Skeletal muscle tissue (tissue), 4 donors: ENCODE data around the gene TMEM163. TPM values are rescaled to one million over a fixed set of nuclear protein-coding genes. Genes with fewer than 3 reads are reported as not detected.

Experiments used
- H3K27ac ChIP-seq: one replicate; pipeline ENCODE4 v1.7.0; 2013; ENCODE audit warnings: mild to moderate bottlenecking, low read depth, low read length, inconsistent platforms
- H3K27me3 ChIP-seq, 3 donors: one replicate each; pipeline ENCODE4 v1.7.0; 2013; ENCODE audit warnings: low read length in 3 of 3; ENCODE audit not compliant: control insufficient read depth in 3 of 3, insufficient read depth in 3 of 3
- H3K36me3 ChIP-seq, 3 donors: one replicate each; pipeline ENCODE4 v1.7.0; 2013; ENCODE audit warnings: low read length in 3 of 3; ENCODE audit not compliant: control insufficient read depth in 3 of 3, insufficient read depth in 3 of 3
- H3K4me1 ChIP-seq, 3 donors: one replicate each; pipeline ENCODE4 v1.7.0; 2013; ENCODE audit warnings: low read length in 3 of 3, mild to moderate bottlenecking in 3 of 3; ENCODE audit not compliant: control insufficient read depth in 3 of 3, insufficient read depth in 3 of 3
- H3K4me3 ChIP-seq, 3 donors: one replicate each; pipeline ENCODE4 v1.7.0; 2013; ENCODE audit warnings: low read length in 3 of 3
- H3K9ac ChIP-seq, 3 donors: one replicate each; pipeline ENCODE4 v1.7.0; 2013; ENCODE audit warnings: low read length in 3 of 3, mild to moderate bottlenecking in 3 of 3, moderate library complexity in 2 of 3, low read depth in 1 of 3
- H3K9me3 ChIP-seq, 3 donors: one replicate each; pipeline ENCODE4 v1.7.0; 2013; ENCODE audit warnings: low read length in 3 of 3; ENCODE audit not compliant: control insufficient read depth in 3 of 3
- total RNA-seq: library from RNA; depleted of rRNA; stranded (reverse); fragments of >200 nt; gene quantifications from one replicate; pipeline ENCODE4 v1.2.3, GENCODE V29; 2014
- donor health status: Osteomylitis.

The TMEM163 gene
- total RNA-seq, 1 donor from 2014 or later: 1.0 TPM

GRCh38 chr2:134407154-134407890 is 311.5 kb downstream of the TMEM163 start:
- H3K9me3 ChIP-seq: no peaks in the 10 kb centered on the region
- peaks cover 0 to 2% (median 0%) of the 10 kb centered on the region in 3 donors for H3K27me3 ChIP-seq
- H3K4me1 ChIP-seq: peaks cover 4 to 16% (median 12%) of the 10 kb centered on the region in 3 donors
- no peak overlapping the region for H3K27ac ChIP-seq
- H3K9ac ChIP-seq: no peak overlapping the region
- H3K36me3 ChIP-seq: no peaks in the 10 kb centered on the region
- H3K4me3 ChIP-seq: no peak overlapping the region

GRCh38 chr2:134406736-134407135 is 312.1 kb downstream of the TMEM163 start:
- peaks cover 0 to 2% (median 0%) of the 10 kb centered on the region in 3 donors for H3K27me3 ChIP-seq
- no peaks in the 10 kb centered on the region for H3K9me3 ChIP-seq
- no peak overlapping the region for H3K27ac ChIP-seq
- H3K4me3 ChIP-seq: no peak overlapping the region
- H3K9ac ChIP-seq: no peak overlapping the region
- peaks cover 5 to 14% (median 10%) of the 10 kb centered on the region in 3 donors for H3K4me1 ChIP-seq
- H3K36me3 ChIP-seq: no peaks in the 10 kb centered on the region

- Histone ChIP-seq H3K36me3 (no peaks in the 10 kb centered on the region), H3K4me1 (peaks cover 10 to 13% (median 11%) of the 10 kb centered on the region in 3 donors), H3K4me3 (no peak overlapping the region), H3K27ac (no peak overlapping the region), H3K9me3 (no peaks in the 10 kb centered on the region), H3K9ac (no peak overlapping the region), H3K27me3 (peaks cover 0 to 2% (median 0%) of the 10 kb centered on the region in 3 donors)
Observed at GRCh38 chr2:134406311-134406710, 312.5 kb downstream of the TMEM163 start.

Other genes starting within 250 kb of the TMEM163 start
- gene ACMSD, start 119.6 kb upstream of the TMEM163 start, total RNA-seq: not detected
- gene CCNT2, start 199.8 kb upstream of the TMEM163 start, total RNA-seq: 35.0 TPM